ENCODE measurements around the gene TAF4. TPM values are rescaled to one million over a fixed set of nuclear protein-coding genes. Genes with fewer than 3 reads are reported as not detected.

Gene TAF4
- total RNA-seq, 1 experiment from 2014 or later, result 21.0 TPM

- intact Hi-C loops (cut with micrococcal nuclease; ENCODE audit: unreplicated experiment), result no loop called here
- H3K9me3 ChIP-seq (ENCODE audit: control insufficient read depth, insufficient read depth, low read depth, low read length), result no peaks in the 10 kb centered on the region
- in situ Hi-C loops (cut with HindIII; ENCODE audit: low pct_unique_long_range_greater_than_20kb, low sequenced_read_pairs), result no loop called here
- no peaks in the 10 kb centered on the region; the same call in 1 of the 2 replicates for H3K4me1 ChIP-seq (ENCODE audit: control insufficient read depth, insufficient read depth, low read length)
- no peaks in the 10 kb centered on the region for H3K27me3 ChIP-seq (ENCODE audit: control insufficient read depth, insufficient read depth, low read length)
- BruUV-seq (replicated peaks), result no TSS peak
- no peak overlapping the region for H3K27ac ChIP-seq (ENCODE audit: low read length)
- H3K4me3 ChIP-seq (ENCODE audit: low read depth in 2 of 2, low read length in 2 of 2), result no peak overlapping the region
- TF ChIP-seq SIN3A (IDR thresholded peaks at IDR 0.05; ENCODE audit: borderline replicate concordance, insufficient read depth, low read depth, low read length), result no peak
- no peak for TF ChIP-seq CTCF (IDR thresholded peaks at IDR 0.05)
- TF ChIP-seq POLR2AphosphoS5 (IDR thresholded peaks at IDR 0.05; ENCODE audit: low read depth, low read length), result no peak
- no peak for TF ChIP-seq REST (IDR thresholded peaks at IDR 0.05; ENCODE audit: insufficient read depth in 1 of 2, low read depth in 2 of 2, low read length in 1 of 2)
- no peak for TF ChIP-seq TCF7L2 (IDR thresholded peaks at IDR 0.05; ENCODE audit: low read depth, low read length)
- DNase-seq (ENCODE audit: low read depth, low spot score), result no peak
- ChIA-PET CTCF (no interaction called here), POLR2A (no interaction called here)
- no peak for ATAC-seq
- no peaks in the 10 kb centered on the region for H3K36me3 ChIP-seq (ENCODE audit: control insufficient read depth, insufficient read depth, low read length)
These were observed 87.2 kb downstream of the TAF4 start for GRCh38 chr20:61978491-61978890.

- H3K27ac ChIP-seq (ENCODE audit: low read length), result no peak overlapping the region
- H3K4me1 ChIP-seq (ENCODE audit: control insufficient read depth, insufficient read depth, low read length), result no peaks in the 10 kb centered on the region; the same call in 1 of the 2 replicates
- in situ Hi-C loops (cut with HindIII; ENCODE audit: low pct_unique_long_range_greater_than_20kb, low sequenced_read_pairs), result no loop called here
- ChIA-PET POLR2A (no interaction called here), CTCF (no interaction called here)
- TF ChIP-seq CTCF (IDR thresholded peaks at IDR 0.05), result no peak
- no peak for TF ChIP-seq SIN3A (IDR thresholded peaks at IDR 0.05; ENCODE audit: borderline replicate concordance, insufficient read depth, low read depth, low read length)
- TF ChIP-seq POLR2AphosphoS5 (IDR thresholded peaks at IDR 0.05; ENCODE audit: low read depth, low read length), result no peak
- no peak for TF ChIP-seq REST (IDR thresholded peaks at IDR 0.05; ENCODE audit: insufficient read depth in 1 of 2, low read depth in 2 of 2, low read length in 1 of 2)
- TF ChIP-seq TCF7L2 (IDR thresholded peaks at IDR 0.05; ENCODE audit: low read depth, low read length), result no peak
- no peaks in the 10 kb centered on the region for H3K9me3 ChIP-seq (ENCODE audit: control insufficient read depth, insufficient read depth, low read depth, low read length)
- intact Hi-C loops (cut with micrococcal nuclease; ENCODE audit: unreplicated experiment), result no loop called here
- H3K27me3 ChIP-seq (ENCODE audit: control insufficient read depth, insufficient read depth, low read length), result no peaks in the 10 kb centered on the region
- H3K36me3 ChIP-seq (ENCODE audit: control insufficient read depth, insufficient read depth, low read length), result no peaks in the 10 kb centered on the region
- no TSS peak for BruUV-seq (replicated peaks)
- ATAC-seq (no peak), DNase-seq (ENCODE audit: low read depth, low spot score) (no peak)
- H3K4me3 ChIP-seq (ENCODE audit: low read depth in 2 of 2, low read length in 2 of 2), result no peak overlapping the region
These were observed 88.3 kb downstream of the TAF4 start for GRCh38 chr20:61977419-61977786.

Measured in Panc1 (cell line).